Osteocyte (in vitro differentiated cells): ENCODE results near the gene KIR3DL3. TPM values are rescaled to one million over a fixed set of nuclear protein-coding genes. Genes with fewer than 3 reads are reported as not detected.
"Not testable (repeated sequence)": the region's sequence is repeated elsewhere in the genome, so short reads cannot be mapped to it uniquely, and the experiment has no call there.

Experiments used
- DNase-seq: peaks from one replicate; pipeline ENCODE4 v3.0.0; 2021; ENCODE audit warnings: mixed read lengths; ENCODE audit not compliant: unreplicated experiment; ENCODE audit errors: extremely low spot score
- H3K27ac Mint-ChIP-seq: one replicate; pipeline ENCODE4 v1.8.0; 2021; ENCODE audit warnings: mild to moderate bottlenecking, mixed read lengths; ENCODE audit not compliant: unreplicated experiment
- H3K27me3 Mint-ChIP-seq: one replicate; pipeline ENCODE4 v1.8.0; 2021; ENCODE audit warnings: mixed read lengths; ENCODE audit not compliant: unreplicated experiment
- H3K36me3 Mint-ChIP-seq: one replicate; pipeline ENCODE4 v1.8.0; 2021; ENCODE audit warnings: mixed read lengths; ENCODE audit not compliant: unreplicated experiment
- H3K4me1 Mint-ChIP-seq: one replicate; pipeline ENCODE4 v1.8.0; 2021; ENCODE audit warnings: mixed read lengths; ENCODE audit not compliant: unreplicated experiment
- H3K4me3 Mint-ChIP-seq: one replicate; pipeline ENCODE4 v1.8.0; 2021; ENCODE audit warnings: mild to moderate bottlenecking, moderate library complexity, mixed read lengths; ENCODE audit not compliant: unreplicated experiment
- H3K9me3 Mint-ChIP-seq: one replicate; pipeline ENCODE4 v1.8.0; 2021; ENCODE audit warnings: mixed read lengths; ENCODE audit not compliant: unreplicated experiment
- total RNA-seq: library from RNA; stranded (reverse); gene quantifications from 2 replicates; pipeline ENCODE4 v1.2.1, GENCODE V29; 2021

KIR3DL3 gene
- total RNA-seq, 1 donor from 2014 or later = not detected

DNA sequence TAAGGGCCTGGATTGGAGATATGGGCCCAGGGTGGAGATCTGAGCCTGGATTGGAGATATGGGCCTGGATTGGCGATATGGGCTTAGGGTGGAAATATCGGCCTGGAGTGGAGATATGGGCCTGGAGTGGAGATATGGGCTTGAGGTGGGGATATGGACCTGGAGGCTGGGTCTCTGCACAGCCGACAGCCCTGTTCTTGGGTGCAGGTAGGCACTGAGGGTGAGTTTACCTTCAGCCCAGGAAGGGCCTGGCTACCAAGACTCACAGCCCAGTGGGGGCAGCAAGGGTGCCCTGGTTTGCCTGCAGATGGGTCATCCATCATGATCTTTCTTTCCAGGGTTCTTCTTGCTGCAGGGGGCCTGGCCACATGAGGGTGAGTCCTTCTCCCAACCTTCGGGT, 46.3 kb downstream of the KIR3DL3 start:
- not testable (repeated sequence) for H3K27ac Mint-ChIP-seq, DNase-seq, H3K4me3 Mint-ChIP-seq, H3K4me1 Mint-ChIP-seq, H3K27me3 Mint-ChIP-seq, H3K36me3 Mint-ChIP-seq
- peaks cover 63% of the 10 kb centered on the region for H3K9me3 Mint-ChIP-seq

DNA sequence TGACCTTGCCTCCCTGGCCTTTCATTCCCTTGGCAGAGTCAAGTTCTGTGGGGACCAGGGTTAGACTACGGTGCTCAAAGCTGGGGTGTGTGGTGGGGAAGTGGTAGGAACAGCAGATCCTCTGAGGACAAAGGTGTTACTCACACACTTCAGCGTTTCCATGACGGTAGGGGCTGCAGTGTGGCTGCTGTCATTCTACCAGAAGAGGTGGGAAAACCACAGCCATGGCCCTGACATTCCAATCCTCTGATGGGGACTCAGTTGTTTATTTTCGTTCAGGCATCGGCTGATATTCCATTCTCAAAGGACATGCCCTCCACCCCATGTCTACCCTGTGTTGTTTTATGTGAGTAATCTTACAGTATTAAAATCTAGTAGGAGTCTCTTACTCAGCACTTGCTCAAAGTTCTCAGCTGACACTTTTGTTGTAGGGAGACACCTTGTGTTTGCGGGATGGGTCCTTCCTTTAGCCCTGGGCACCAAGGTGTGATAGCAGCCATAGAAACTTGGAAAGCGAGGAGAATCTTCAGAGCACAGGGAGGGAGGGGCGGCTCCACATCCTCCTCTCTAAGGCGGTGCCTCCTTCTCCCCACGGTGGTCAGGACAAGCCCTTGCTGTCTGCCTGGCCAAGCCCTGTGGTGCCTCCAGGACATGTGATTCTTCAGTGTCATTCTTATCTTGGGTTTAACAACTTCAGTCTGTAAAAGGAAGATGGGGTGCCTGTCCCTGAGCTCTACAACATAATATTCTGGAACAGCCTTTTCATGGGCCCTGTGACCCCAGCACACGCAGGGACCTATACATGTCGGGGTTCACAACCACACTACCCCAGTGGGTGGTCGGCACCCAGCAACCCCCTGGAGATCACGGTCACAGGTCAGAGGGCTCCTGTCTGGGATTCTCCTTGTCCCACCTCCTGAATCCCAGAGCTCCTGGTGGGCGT, 47.0 kb downstream of the KIR3DL3 start:
- not testable (repeated sequence) for H3K27me3 Mint-ChIP-seq, H3K36me3 Mint-ChIP-seq, H3K4me3 Mint-ChIP-seq, H3K27ac Mint-ChIP-seq, H3K4me1 Mint-ChIP-seq
- peak; percentile 80 for DNase-seq
- H3K9me3 Mint-ChIP-seq = peaks cover 63% of the 10 kb centered on the region

DNA sequence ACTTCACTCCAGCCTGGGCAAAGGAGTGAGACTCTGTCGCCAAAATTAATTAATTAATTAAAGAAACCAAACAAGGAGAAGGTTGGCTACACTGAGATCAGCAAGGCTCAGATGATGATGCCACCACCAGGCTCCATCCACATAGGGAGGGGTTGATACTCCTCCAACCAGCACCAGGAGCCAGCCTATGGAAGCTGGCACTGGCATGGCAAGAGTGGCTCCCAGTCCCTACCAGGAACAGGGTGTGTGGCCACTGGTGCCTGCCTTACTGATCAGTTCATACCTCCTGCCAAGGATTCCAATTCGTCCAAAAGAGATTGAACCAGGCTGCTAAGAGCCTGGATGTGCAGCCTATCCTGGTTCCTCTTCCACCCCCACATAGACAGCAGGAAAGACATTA, 48.4 kb downstream of the KIR3DL3 start:
- H3K4me3 Mint-ChIP-seq, H3K36me3 Mint-ChIP-seq, H3K27me3 Mint-ChIP-seq, H3K4me1 Mint-ChIP-seq, H3K27ac Mint-ChIP-seq: not testable (repeated sequence)
- peaks cover 54% of the 10 kb centered on the region for H3K9me3 Mint-ChIP-seq
- DNase-seq = peak; percentile 79

DNA sequence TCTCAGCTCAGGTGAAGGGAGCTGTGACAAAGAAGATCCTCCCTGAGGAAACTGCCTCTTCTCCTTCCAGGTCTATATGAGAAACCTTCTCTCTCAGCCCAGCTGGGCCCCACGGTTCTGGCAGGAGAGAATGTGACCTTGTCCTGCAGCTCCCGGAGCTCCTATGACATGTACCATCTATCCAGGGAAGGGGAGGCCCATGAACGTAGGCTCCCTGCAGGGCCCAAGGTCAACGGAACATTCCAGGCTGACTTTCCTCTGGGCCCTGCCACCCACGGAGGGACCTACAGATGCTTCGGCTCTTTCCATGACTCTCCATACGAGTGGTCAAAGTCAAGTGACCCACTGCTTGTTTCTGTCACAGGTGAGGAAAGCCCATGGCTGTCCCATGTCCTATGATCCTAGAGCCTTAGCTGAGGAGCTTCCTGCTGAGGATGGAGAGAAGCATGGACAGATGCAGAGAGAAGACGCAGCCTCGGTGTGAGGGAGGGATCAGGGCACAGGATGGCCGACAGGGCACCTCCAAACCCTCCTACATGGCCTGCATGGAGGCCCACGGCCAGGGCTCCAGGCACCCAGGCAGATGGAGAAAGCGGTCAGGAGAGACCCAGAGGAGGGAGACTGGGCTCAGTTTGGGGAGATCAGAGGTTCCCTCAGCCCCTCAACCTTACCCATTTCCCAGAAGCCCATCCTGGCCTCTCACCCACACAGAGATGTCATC, 51.0 kb downstream of the KIR3DL3 start:
- DNase-seq = peak; percentile 86
- H3K4me1 Mint-ChIP-seq, H3K27me3 Mint-ChIP-seq, H3K4me3 Mint-ChIP-seq, H3K27ac Mint-ChIP-seq, H3K36me3 Mint-ChIP-seq: not testable (repeated sequence)
- H3K9me3 Mint-ChIP-seq = peaks cover 37% of the 10 kb centered on the region

DNA sequence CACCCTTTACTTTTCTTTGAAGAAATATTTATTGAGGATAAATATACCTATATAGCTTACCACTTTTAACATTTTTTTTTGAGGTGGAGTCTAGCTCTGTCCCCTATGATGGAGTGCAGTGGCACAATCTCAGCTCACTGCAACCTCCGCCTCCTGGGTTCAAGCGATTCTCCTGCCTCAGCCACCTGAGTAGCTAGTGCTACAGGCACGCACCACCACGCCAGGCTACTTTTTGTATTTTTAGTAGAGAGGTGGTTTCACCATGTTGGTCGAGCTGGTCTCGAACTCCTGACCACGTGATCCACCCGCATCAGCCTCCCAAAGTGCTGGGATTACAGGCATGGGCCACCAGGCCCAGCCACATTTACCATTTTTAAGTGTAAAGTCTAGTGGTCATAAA, 51.6 kb downstream of the KIR3DL3 start:
- not testable (repeated sequence) for H3K27ac Mint-ChIP-seq, H3K4me3 Mint-ChIP-seq, H3K27me3 Mint-ChIP-seq, H3K36me3 Mint-ChIP-seq, H3K4me1 Mint-ChIP-seq
- peak; percentile 78 for DNase-seq
- H3K9me3 Mint-ChIP-seq = peaks cover 34% of the 10 kb centered on the region

DNA sequence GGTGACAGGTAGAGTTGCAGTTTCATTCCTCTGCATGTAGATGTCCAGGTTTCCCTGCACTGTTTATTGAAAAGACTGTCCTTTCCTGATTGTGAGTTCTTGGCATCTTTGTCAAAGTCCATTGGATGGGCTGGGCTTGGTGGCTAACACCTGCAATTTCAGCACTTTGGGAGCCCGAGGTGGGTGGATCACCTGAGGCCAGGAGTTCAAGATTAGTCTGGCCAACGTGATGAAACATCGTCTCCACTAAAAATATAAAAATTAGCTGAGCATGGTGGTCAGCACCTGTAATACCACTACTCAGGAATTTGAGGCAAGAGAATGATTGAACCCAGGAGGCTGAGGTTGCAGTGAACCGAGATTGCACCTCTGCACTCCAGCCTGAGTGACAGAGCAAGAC, 53.6 kb downstream of the KIR3DL3 start:
- not testable (repeated sequence) for H3K4me3 Mint-ChIP-seq, H3K27me3 Mint-ChIP-seq, H3K27ac Mint-ChIP-seq, H3K4me1 Mint-ChIP-seq, H3K36me3 Mint-ChIP-seq
- peaks cover 30% of the 10 kb centered on the region for H3K9me3 Mint-ChIP-seq
- DNase-seq = peak; percentile 69

DNA sequence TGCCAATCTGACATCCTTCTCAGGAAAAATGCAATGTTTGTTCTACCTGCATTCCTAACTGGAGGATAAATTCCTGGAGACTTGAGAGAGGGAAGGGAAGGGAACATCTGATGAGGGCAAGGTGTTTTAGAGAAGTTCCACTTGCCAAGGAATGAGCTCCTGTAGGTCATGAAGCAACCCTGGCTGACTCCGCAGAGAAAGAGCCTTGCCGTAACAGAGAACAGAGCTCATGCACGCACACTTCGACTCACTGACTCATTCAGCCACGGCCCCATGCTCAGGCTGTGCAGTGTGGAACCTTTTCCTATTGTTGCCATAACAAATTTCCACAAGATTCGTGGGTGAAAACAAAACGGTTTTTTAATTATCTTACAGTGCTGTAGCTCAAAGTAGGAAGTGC, 54.7 kb downstream of the KIR3DL3 start:
- not testable (repeated sequence) for H3K27ac Mint-ChIP-seq, H3K36me3 Mint-ChIP-seq, H3K4me3 Mint-ChIP-seq, H3K27me3 Mint-ChIP-seq, H3K4me1 Mint-ChIP-seq
- H3K9me3 Mint-ChIP-seq = peaks cover 30% of the 10 kb centered on the region
- peak; percentile 63 for DNase-seq

DNA sequence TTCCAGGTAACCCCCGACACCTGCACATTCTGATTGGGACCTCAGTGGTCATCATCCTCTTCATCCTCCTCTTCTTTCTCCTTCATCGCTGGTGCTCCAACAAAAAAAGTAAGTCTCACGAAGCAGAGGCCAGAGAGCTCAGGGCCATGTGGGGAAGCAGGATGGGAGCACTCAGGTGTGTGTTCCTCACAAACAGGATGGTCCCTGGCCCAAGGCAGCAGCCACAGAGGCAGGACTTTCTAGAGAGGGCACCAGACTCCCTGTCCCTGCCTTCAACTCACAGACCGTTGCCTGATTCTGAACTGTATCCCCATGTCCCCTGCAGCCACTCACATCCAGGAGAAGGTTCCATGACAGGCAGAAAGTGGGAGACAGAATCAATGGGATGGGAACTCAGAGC, 58.7 kb downstream of the KIR3DL3 start:
- H3K36me3 Mint-ChIP-seq, H3K27ac Mint-ChIP-seq, H3K4me3 Mint-ChIP-seq, H3K4me1 Mint-ChIP-seq, H3K27me3 Mint-ChIP-seq: not testable (repeated sequence)
- DNase-seq = peak; percentile 25
- peaks cover 40% of the 10 kb centered on the region for H3K9me3 Mint-ChIP-seq

Other genes with a start within 250 kb of the KIR3DL3 start
- not detected in 2 replicates for gene LAIR2, start 221.6 kb upstream of the KIR3DL3 start, total RNA-seq
- gene LILRA2, start 150.7 kb upstream of the KIR3DL3 start, total RNA-seq = not detected in 2 replicates
- not detected in 2 replicates for gene LILRA1, start 130.8 kb upstream of the KIR3DL3 start, total RNA-seq
- gene LILRB1, start 94.0 kb upstream of the KIR3DL3 start, total RNA-seq = not detected in 2 replicates
- gene LILRB4, start 61.5 kb upstream of the KIR3DL3 start, total RNA-seq = not detected in 2 replicates
- gene KIR2DL3, start 14.1 kb downstream of the KIR3DL3 start, total RNA-seq = not detected in 2 replicates
- gene KIR2DL1, start 45.4 kb downstream of the KIR3DL3 start, total RNA-seq = not detected in 2 replicates
- gene KIR2DL4, start 79.2 kb downstream of the KIR3DL3 start, total RNA-seq = not detected in 2 replicates
- not detected in 2 replicates for gene KIR3DL1, start 92.0 kb downstream of the KIR3DL3 start, total RNA-seq
- not detected in 2 replicates for gene KIR2DS4, start 108.2 kb downstream of the KIR3DL3 start, total RNA-seq
- not detected in 2 replicates for gene KIR3DL2, start 126.0 kb downstream of the KIR3DL3 start, total RNA-seq
- not detected in 2 replicates for gene FCAR, start 149.8 kb downstream of the KIR3DL3 start, total RNA-seq
- gene NCR1, start 181.7 kb downstream of the KIR3DL3 start, total RNA-seq = not detected in 2 replicates
- gene NLRP7, start 223.1 kb downstream of the KIR3DL3 start, total RNA-seq = not detected in 2 replicates
- gene NLRP2, start 241.9 kb downstream of the KIR3DL3 start, total RNA-seq = 13.6 and 16.9 TPM in 2 replicates